NOMO-1 treated with dmso at 0.1 percent for 144 hours (cell line): ENCODE data around the gene BCL2L1.

ENCODE experiments used
- DNase-seq: peaks from one replicate; lab custom pipeline; 2025; ENCODE audit not compliant: unreplicated experiment; lab: John Stamatoyannopoulos, UW

The BCL2L1 gene

GRCh38 chr20:31710423-31711108 lies 12.1 kb downstream of the BCL2L1 start:
- DNase-seq, result no peak

- no peak for DNase-seq
Observed at GRCh38 chr20:31709939-31710338, 12.7 kb downstream of the BCL2L1 start.

GRCh38 chr20:31708736-31709534 lies 13.7 kb downstream of the BCL2L1 start:
- no peak for DNase-seq

- no peak for DNase-seq
Observed at GRCh38 chr20:31707994-31708735, 14.5 kb downstream of the BCL2L1 start.

- DNase-seq, result no peak
Observed at GRCh38 chr20:31707258-31707615, 15.4 kb downstream of the BCL2L1 start.

- DNase-seq, result no peak
Observed at GRCh38 chr20:31706607-31707257, 15.9 kb downstream of the BCL2L1 start.

GRCh38 chr20:31705598-31706597 lies 16.8 kb downstream of the BCL2L1 start:
- no peak for DNase-seq

GRCh38 chr20:31705191-31705590 lies 17.5 kb downstream of the BCL2L1 start:
- no peak for DNase-seq

- no peak for DNase-seq
Observed at GRCh38 chr20:31704225-31705119, 18.2 kb downstream of the BCL2L1 start.

- no peak for DNase-seq
Observed at GRCh38 chr20:31701591-31701990, 21.1 kb downstream of the BCL2L1 start.

- no peak for DNase-seq
Observed at GRCh38 chr20:31700747-31701146, 21.9 kb downstream of the BCL2L1 start.

GRCh38 chr20:31699801-31700728 lies 22.6 kb downstream of the BCL2L1 start:
- DNase-seq, result no peak

GRCh38 chr20:31698803-31699718 lies 23.6 kb downstream of the BCL2L1 start:
- peak; percentile 14 for DNase-seq

- DNase-seq, result no peak
Observed at GRCh38 chr20:31698243-31698802, 24.3 kb downstream of the BCL2L1 start.

- no peak for DNase-seq
Observed at GRCh38 chr20:31695849-31696804, 26.5 kb downstream of the BCL2L1 start.
